Measurements from ENCODE around the gene CYGB. TPM values are rescaled to one million over a fixed set of nuclear protein-coding genes. Genes with fewer than 3 reads are reported as not detected.

The CYGB gene
- polyA plus RNA-seq, 3 donors: not detected

DNA sequence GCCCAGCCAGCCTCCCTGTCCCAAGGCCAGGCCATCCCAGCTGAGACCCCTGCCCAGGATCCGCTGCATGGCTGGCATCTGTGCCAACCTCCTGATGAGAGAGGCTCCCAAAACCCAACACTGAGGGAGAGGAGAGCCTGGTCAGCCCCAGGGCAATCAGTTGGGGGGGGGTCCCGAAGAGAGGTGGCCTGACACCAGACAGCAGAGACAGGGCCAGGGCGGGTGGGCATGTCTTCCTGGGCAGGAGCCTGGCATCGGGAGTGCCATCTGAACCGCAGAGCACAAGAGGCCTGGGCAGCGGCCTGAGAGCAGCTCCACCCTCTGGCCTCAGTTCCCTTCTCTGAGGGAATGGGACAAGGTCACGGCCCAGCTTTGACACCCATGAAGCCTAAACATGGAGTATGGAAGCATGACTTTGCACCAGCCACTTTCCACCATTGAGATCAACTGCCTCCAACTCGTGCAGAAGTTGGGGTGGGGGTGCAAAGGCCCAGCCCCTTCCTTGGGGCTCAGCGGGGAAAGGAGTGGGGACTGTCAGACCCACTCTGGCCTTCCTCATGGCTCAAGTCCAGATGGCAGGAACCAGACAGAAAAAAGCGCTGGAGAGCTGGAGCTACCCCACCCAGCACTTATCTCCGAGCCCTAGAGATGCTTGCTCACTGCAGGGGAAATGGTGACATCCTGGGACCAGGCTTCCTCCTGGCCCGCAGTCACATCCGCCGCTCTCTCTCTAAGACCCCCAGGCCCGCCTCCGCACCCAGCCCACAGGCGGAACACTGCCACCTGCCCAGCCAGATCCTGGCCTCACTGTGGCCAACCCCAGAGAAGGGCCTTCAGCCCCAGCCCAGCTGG lies 46.0 kb downstream of the CYGB start:
- Histone ChIP-seq H3K36me3 (replicated peaks in 1 of 2; ENCODE audit: control insufficient read depth in 1 of 2, insufficient read depth in 2 of 2, low read length in 2 of 2) (peaks cover 20% of the 10 kb centered on the region in 2 donors), H2AFZ (ENCODE audit: insufficient read depth, low read depth, low read length, poor library complexity, severe bottlenecking) (no peak overlapping the region), H3K4me2 (replicated peaks; ENCODE audit: extremely low read depth, low read length, poor library complexity, severe bottlenecking) (peak overlapping the region; percentile 99), H3K9ac (ENCODE audit: insufficient read depth, low read length, poor library complexity, severe bottlenecking) (peak overlapping the region; percentile 97), H3K27me3 (ENCODE audit: control insufficient read depth in 2 of 2, insufficient read depth in 2 of 2, low read length in 2 of 2) (no peaks in the 10 kb centered on the region), H3K4me1 (ENCODE audit: control insufficient read depth in 1 of 2, insufficient read depth in 2 of 2, low read length in 2 of 2) (peaks cover 80 to 89% of the 10 kb centered on the region in 2 donors), H3K79me2 (ENCODE audit: insufficient read depth, low read length) (peaks cover 58% of the 10 kb centered on the region), H3K27ac (ENCODE audit: low read depth in 1 of 2, low read length in 2 of 2) (peak overlapping the region; percentile 99), H4K20me1 (ENCODE audit: insufficient read depth, low read length) (no peaks in the 10 kb centered on the region), H3K9me3 (replicated peaks in 1 of 2; ENCODE audit: control insufficient read depth in 1 of 2, insufficient read depth in 1 of 2, low read length in 2 of 2) (no peaks in the 10 kb centered on the region), H3K4me3 (replicated peaks in 1 of 3; ENCODE audit: low read depth in 2 of 3, low read length in 3 of 3) (peak overlapping the region; percentile 42 to 85 (median 52))
- H3K9me3 Mint-ChIP-seq: peaks cover 0 to 2% (median 0%) of the 10 kb centered on the region in 7 donors
- no peak for TF ChIP-seq CTCF (IDR thresholded peaks at IDR 0.05)
- peaks cover 83% of the 10 kb centered on the region for H3K4me1 Mint-ChIP-seq
- H3K36me3 Mint-ChIP-seq: peaks cover 16 to 39% of the 10 kb centered on the region in 2 donors
- 8% methylated on average over 14 of the region's 17 CpGs for WGBS (ENCODE audit: insufficient coverage)
- peak overlapping the region; percentile 99 to 100 (median 100) for H3K27ac Mint-ChIP-seq
- DNase-seq: peak; percentile 76 to 77 (median 77)
- H3K4me3 Mint-ChIP-seq: peak overlapping the region; percentile 84 to 93
- intact Hi-C loops (cut with micrococcal nuclease): no loop called here
- no peaks in the 10 kb centered on the region for H3K27me3 Mint-ChIP-seq (ENCODE audit: low read depth in 3 of 3)

DNA sequence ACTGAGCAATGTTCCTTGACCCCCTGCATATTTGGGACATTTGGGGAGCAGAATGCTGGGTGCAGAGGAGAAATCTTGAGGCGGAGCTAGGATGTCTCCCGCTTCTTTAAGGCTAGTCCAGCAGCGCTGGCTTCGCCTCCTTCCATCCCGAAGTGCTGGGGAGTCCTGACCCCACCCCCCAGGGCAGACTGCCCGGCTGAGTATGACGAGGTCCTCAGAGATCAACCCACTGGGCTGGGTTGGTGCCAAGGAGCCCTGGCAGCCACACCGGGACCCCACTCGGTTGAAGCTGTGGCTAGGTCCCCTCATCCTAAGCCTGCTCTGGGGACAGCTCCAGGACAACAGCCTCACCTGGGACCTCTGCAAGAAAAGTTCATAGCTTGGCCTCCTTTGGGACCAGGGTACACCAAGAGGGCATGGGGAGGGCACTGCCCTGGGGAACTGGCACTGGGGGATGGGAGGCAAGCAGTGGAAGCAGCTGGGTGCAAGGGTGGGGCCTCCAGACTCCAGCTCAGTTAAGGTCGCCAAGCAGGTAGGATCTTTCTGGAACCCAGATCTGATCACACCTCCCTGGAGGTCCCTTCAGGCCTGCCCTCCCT lies 47.3 kb downstream of the CYGB start:
- Histone ChIP-seq H3K4me3 (replicated peaks in 1 of 3; ENCODE audit: low read depth in 2 of 3, low read length in 3 of 3) (peak overlapping the region in 1 of 3 experiments; percentile 85), H3K9me3 (replicated peaks in 1 of 2; ENCODE audit: control insufficient read depth in 1 of 2, insufficient read depth in 1 of 2, low read length in 2 of 2) (no peaks in the 10 kb centered on the region), H3K27ac (ENCODE audit: low read depth in 1 of 2, low read length in 2 of 2) (peak overlapping the region; percentile 99), H3K79me2 (ENCODE audit: insufficient read depth, low read length) (peaks cover 45% of the 10 kb centered on the region), H3K4me1 (ENCODE audit: control insufficient read depth in 1 of 2, insufficient read depth in 2 of 2, low read length in 2 of 2) (peaks cover 81 to 89% of the 10 kb centered on the region in 2 donors), H4K20me1 (ENCODE audit: insufficient read depth, low read length) (no peaks in the 10 kb centered on the region), H3K4me2 (replicated peaks; ENCODE audit: extremely low read depth, low read length, poor library complexity, severe bottlenecking) (peak overlapping the region; percentile 99), H3K9ac (ENCODE audit: insufficient read depth, low read length, poor library complexity, severe bottlenecking) (peak overlapping the region; percentile 40), H3K36me3 (replicated peaks in 1 of 2; ENCODE audit: control insufficient read depth in 1 of 2, insufficient read depth in 2 of 2, low read length in 2 of 2) (peaks cover 9 to 12% of the 10 kb centered on the region in 2 donors), H3K27me3 (ENCODE audit: control insufficient read depth in 2 of 2, insufficient read depth in 2 of 2, low read length in 2 of 2) (no peaks in the 10 kb centered on the region), H2AFZ (ENCODE audit: insufficient read depth, low read depth, low read length, poor library complexity, severe bottlenecking) (no peak overlapping the region)
- Mint-ChIP-seq H3K9me3 (peaks cover 0 to 2% (median 0%) of the 10 kb centered on the region in 7 donors), H3K27ac (peak overlapping the region; percentile 99 to 100 (median 100)), H3K27me3 (ENCODE audit: low read depth in 3 of 3) (peaks cover 0 to 1% (median 0%) of the 10 kb centered on the region in 3 donors), H3K4me3 (peak overlapping the region; percentile 37 to 93), H3K4me1 (peaks cover 81% of the 10 kb centered on the region), H3K36me3 (peaks cover 13 to 31% of the 10 kb centered on the region in 2 donors)
- TF ChIP-seq CTCF (IDR thresholded peaks at IDR 0.05): no peak
- intact Hi-C loops (cut with micrococcal nuclease): no loop called here
- DNase-seq: no peak
- WGBS (ENCODE audit: insufficient coverage): 50% methylated on average over 6 of the region's 10 CpGs
